UCSD-AML1 (cell line): ENCODE results near the gene NIM1K.
"Not testable (repeated sequence)": the region's sequence is repeated elsewhere in the genome, so short reads cannot be mapped to it uniquely, and the experiment has no call there.

Source experiments
- DNase-seq: peaks from one replicate; lab custom pipeline; 2025; ENCODE audit not compliant: unreplicated experiment; lab: John Stamatoyannopoulos, UW

The NIM1K gene

DNA sequence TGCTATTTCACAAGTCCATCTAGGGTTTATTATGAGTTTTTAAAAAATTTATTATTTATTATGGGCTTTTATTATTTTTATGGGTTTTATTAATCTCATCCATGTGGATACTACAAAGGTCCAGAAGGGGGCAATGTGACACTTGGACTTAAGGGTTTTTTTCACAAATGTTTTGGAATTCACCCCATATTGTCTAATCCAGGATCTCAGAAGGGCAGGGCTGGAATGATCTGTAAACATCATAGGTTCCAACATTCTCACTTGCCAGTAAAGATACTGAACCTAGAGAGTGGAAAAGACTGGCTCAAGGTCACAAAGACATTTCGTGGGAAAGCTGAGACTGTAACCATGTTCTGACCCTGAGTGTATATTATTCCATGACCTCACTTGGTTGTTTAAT, 35.6 kb downstream of the NIM1K start:
- DNase-seq, result no peak

DNA sequence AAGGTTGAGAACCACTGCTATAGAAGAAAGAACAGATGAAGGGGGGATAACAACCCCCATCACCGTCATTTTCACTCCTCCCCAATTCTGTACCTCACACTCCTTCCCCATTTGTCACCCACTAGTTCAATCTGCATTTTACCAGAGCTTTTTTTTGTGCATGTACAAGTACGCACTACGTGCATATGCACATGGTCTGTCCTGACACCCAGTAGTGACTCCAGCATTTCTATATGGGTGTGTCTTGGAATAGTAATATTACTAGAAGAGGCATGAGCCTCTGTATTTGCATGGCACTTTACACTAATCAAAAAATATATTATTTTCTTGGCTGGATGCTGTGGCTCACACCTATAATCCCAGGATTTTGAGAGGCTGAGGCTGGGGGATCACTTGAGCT, 38.7 kb downstream of the NIM1K start:
- no peak for DNase-seq

- DNase-seq, result no peak
Observed at GRCh38 chr5:43231977-43232376, 40.0 kb downstream of the NIM1K start.

- no peak for DNase-seq
Observed at GRCh38 chr5:43232943-43233833, 41.2 kb downstream of the NIM1K start.

DNA sequence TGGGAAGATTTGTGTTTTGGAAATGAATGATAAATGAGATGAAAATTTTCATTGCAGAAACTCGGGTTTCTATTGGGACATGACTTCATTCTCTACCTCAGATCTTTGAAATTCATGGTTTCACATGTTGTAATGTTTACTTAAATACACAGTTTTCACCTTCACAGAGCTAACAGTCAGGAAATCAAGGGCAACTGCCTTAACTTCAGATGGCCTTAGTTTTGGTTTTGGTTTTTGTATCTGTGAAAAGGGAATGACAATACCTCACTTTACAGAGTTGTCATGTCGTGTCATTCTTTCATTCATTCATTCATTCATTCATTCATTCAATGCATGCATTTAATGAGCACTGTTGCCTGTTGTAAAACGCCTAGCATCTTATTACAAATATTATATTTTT, 41.9 kb downstream of the NIM1K start:
- DNase-seq, result no peak

DNA sequence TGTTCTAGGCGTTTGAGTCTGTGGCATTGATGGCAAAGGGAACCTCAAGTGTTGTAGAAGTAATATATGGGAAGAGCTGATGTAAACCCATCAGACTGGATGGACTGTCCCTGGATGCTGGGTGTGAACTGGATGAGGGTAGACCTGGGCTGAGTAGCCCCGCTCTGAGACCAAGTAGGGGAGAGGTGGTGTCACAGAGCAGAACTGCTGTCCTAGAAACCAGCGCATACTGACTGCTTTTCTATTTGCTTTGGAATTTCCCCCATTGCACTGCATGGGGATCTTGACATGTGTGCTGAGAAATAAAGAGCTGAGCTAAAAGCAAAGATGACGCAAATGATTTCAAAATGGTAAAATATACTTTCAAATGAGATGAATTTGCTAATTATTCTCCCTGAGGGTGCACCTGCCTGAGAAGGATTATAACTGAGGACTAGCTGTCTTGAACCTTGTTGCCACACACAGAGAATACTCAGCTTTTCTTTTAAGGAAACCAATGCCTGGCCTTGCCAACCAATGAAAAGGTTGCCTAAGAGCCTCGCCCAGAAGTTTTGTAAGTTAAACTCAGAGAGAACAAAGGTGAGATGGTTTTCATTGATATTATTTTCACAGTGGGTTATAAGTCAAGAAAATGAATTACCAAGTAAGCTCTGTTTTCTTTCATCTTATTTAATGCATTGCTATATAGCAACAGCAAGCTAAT, 44.8 kb downstream of the NIM1K start:
- no peak for DNase-seq

DNA sequence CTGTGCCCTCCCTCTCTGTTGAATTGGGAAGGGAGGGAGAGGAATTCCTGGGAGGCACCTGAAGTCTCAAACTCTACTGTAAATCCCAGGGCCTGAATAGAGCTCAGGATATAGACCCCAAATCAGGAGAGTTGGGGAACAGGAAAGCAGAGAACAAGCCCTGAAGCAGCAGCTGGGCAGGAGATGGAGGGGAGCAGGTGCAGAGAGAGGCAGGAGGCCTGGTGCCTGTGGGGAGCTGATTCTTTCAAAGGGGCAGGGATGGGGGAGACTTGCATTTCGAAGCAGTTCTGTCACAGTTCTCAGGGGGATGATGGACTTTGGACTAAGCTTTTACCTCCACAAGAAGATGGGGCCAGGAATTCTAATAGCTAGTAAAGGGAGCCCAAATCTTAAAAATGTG, 50.2 kb downstream of the NIM1K start:
- no peak for DNase-seq

- no peak for DNase-seq
Observed at GRCh38 chr5:43243270-43243669, 51.2 kb downstream of the NIM1K start.

DNA sequence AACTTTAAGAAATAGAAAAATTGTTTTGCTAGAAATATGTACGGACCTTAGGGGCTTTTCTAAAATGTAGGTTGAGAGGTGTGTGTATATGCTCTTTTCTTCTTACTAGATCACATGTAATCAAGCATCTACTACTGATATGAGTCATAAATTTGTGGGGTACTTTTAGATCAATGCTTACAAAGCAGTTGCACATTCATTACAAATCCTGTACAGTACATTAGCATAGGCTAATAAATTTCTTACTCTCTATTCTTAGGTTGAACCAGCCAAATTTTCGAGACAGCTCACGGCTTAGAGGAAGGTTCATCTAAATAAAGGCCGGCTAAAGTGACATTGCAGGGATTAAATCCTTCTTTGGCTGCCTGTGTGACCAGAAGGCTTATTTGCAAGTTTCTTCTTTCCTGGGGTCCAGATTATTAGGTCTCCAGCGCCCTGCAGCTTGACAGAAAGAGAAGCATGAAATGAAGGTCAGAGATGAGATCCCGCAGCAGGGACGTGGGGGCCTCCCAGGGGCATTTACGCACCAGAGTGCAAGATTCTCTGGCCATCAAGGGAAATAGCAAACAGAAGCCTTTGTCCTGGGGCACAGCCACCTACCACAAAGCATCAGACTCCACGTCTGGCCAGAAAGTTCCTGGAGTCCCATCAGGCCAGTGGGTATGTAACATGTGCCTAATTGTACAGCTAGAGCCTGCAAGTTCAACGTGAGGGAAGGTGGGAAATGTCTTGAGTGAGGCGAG, 53.0 kb downstream of the NIM1K start:
- DNase-seq, result no peak

- DNase-seq, result no peak
Observed at GRCh38 chr5:43245724-43246385, 53.8 kb downstream of the NIM1K start.

GRCh38 chr5:43251754-43252153, 59.7 kb downstream of the NIM1K start:
- no peak for DNase-seq

DNA sequence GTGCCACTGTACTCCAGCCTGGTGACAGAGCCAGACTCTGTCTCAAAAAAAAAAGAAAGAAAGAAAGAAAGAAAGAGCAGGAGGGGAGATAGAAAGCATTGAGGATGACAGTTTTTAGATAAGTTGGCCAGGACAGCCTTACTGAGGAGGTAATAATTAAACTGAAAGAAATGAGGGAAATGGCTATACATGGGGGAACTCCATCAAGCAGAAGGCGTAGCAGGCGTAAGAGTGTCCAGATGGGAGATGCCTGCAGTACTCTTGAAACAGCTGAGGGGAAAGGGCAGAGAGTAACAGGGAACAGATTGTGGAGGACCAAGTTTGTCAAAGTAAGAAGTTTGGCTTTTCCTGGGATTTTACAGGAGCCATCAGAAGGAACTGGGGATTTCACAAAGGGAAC, 63.7 kb downstream of the NIM1K start:
- no peak for DNase-seq

GRCh38 chr5:43256261-43256966, 64.4 kb downstream of the NIM1K start:
- no peak for DNase-seq

DNA sequence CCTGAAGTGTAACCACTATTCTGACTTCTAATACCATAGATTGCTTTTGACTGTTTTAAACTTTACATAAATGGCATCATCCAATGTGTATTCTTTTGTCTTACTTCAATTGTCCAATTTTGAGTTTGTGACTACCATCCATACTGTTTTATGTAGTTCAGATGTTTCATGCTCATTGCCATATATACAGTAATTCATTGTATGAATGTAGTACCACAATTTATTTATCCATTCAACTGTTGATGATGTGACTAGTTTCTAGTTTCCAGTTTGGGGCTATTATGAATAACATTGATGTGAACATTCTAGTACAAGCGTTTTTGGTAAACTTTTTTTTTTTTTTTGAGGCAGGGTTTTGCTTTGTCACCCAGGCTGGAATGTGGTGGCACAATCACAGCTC, 66.1 kb downstream of the NIM1K start:
- DNase-seq, result no peak

GRCh38 chr5:43262269-43262668, 70.2 kb downstream of the NIM1K start:
- DNase-seq, result not testable (repeated sequence)

DNA sequence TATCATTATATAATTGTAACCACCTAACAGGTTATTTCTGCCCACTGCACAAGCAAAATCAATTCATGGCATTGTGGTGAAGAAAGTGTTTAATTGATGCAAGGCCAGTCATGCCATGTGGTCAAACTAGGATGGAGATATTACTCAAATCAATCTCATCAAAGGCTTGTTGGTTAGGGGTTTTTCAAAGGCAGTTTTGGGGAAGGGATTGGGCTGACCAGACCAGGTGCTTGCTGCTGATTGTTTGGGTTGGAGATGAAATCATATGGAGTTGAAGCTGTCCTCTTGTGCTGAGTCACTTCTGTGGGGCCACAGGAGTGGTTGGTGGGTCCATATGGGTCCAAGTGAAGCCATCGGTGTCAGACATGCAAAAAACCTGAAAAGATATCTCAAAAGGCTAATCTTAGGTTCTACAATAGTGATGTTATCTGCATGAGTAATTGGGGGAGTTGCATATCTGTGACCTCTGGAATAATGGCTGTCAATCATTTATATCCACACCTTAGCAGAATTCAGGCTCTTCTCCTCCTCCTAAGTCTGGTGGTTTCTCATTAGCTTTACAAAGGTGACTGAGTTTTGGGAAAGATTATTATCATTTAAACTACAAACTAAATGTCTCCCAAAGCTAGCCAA, 76.3 kb downstream of the NIM1K start:
- no peak for DNase-seq

DNA sequence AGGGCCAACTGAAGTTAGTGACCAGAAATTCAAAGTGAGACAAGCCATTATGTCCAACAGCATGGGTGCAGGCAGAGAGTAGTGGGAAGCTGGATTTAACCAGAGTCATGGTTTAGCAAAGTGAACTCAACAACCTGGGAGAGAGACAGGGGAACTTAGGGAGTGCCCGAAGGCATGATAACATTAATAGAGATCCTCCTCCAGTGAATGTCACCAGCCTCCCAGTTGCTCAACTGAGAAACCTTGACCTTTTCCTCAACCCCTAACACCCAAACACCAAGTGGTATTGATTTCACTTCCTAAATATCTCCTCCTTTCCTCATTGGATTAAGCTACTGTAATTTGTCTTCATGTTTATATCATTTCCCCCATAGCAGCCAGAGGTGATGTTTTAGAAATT, 78.6 kb downstream of the NIM1K start:
- no peak for DNase-seq

- DNase-seq, result no peak
Observed at GRCh38 chr5:43273552-43273951, 81.5 kb downstream of the NIM1K start.

GRCh38 chr5:43274435-43275114, 82.5 kb downstream of the NIM1K start:
- DNase-seq, result no peak

GRCh38 chr5:43275391-43275790, 83.4 kb downstream of the NIM1K start:
- DNase-seq, result no peak
